Fibroblast of skin of left biceps (primary cell): ENCODE measurements around the gene EPHA6.

Experiments used
- DNase-seq, 2 experiments: peaks; one replicate each; pipeline ENCODE4 v3.0.0-alpha.2; 2013; ENCODE audit warnings: low read depth in 2 of 2

The EPHA6 gene

DNA sequence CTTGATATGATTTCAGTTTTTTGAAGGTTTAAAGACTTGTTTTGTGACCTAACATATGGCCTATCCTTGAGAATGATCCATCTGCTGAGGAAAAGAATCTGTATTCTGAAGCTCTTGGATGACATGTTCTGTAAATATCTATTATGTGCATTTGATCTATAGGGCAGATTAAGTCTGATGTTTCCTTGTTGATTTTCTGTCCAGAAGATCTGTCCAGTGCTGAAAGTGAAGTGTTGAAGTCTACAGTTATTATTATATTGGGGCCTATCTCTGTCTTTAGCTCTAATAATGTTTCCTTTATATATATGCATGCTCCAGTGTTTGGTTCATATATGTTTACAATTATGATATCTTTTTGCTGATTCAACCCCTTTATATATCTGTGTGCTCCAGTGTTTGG lies 362.8 kb downstream of the EPHA6 start:
- no peak for DNase-seq

DNA sequence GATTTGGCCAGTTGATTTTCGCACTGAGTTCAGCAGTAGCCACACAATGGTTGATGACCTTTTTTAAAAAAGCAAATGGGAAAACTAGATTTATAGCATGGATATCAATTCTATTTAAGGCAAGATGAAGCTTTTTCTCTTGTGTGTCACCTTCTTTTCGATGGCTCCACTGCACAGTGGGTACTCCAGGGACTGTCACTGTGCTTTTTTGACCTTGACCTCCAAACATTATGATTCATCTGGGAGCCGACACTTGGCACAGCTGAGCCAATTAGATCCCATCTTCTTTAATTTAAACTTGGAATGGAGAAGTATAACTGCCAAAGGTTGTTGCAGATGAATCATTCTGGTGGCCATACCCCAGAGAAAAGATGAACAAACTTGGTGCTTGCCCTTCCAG lies 367.3 kb downstream of the EPHA6 start:
- no peak for DNase-seq

DNA sequence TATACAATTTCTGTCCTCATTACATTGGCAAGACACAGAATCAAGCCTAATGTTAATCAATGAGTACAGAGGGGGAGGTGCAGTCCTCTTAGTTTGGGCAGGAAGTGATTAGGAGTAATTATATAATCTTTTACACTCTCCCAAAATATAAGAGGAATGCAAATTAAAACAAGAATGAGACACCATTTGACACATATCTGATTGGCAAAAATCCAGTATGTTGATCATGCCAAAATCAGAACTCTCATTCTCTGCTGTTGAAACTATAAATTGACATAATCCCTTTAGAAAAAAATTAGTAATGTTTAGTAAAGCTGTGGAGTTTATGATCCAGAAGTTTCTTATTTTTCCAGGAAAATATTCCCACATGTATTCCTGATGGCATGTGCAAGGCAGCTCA lies 373.4 kb downstream of the EPHA6 start:
- DNase-seq = no peak

DNA sequence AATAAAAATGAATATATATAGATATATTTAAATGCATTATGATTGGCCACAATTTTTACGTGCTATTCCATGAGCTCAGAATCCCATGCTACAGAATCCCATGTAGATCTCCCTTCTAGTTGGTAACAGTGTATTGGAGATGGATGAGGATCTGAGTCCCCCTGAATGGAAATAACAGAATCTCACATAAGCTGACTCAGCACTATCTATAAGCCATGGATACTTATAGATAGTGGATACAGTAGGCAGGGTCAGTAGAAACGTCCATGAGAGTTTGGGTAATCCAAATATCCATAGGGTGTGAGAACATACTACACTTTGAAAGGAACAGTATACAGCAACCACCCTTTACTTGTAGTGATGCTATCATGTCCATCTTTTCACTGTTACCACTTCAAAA lies 375.4 kb downstream of the EPHA6 start:
- no peak for DNase-seq

DNA sequence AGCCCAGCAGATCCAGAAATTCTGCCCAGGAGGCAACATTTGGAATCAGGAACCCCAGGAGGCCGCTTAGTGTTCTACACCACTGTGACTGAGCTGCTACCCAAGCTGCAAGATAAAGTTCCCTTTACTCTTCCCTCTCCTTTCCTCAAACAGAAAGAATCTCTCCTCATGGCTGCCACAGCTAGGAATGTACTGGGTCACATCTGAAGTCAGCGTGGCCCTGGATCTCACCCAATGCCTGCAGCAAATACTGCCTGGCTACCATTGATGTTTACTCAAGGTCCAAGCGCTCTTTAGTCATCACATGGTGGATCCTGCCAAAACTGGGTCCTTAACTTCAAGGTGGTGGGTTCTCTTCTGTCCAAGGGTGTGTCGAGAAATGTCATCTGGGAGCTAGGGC lies 382.7 kb downstream of the EPHA6 start:
- DNase-seq = no peak

DNA sequence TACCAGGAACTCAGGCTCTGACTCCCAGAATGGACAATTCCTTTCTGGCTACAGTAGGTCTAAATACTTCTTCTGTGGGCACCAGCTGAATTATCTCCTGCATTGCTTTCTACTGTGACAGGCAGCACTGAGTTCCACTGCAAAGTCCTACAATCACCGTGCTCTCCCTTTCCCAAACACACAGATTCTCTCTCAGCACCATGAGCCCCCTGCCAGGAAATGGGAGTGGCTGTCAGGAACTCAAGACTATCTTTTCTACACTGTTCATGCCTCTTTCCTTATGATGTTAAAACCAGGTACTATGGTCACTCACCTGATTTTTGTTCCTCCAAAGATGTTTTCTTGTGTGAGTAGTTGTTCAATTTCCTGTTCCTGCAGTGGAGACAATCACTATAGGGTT lies 383.4 kb downstream of the EPHA6 start:
- no peak for DNase-seq

DNA sequence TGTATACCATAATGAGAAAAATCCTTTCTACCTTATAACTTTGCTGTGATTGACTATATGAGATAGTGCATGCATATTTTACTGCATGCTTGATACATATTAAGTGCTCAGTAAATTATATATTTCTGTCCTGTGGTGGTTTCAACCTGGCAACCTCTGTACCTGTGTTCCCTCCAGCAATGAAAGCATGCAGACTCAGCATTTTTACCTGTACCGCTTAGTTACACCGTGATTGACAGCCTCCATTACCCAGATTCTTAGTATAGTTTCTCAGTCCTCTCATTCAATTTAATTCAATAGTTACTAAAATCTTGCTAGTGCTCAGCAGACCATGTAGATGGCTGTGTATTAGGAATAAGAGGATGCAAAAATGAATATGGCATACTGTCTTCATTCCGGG lies 386.0 kb downstream of the EPHA6 start:
- no peak for DNase-seq

DNA sequence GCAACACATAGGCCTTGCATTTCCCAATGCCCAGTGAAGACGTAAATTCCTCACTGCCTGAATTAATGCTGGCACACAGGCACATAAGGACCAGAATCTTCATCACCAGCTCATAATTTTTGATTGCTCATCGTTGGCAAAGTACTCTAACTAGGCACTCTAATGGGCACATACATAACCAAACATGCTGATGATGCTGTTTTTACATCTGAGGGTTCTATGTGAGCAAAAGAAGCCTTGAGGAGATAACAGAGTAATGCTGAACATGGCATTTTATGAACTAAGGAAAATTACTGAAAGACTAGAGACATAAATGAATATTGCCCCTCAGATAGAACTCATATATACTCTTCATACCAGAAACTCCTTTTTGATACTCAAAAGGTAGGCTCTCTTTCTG lies 387.4 kb downstream of the EPHA6 start:
- DNase-seq = no peak

DNA sequence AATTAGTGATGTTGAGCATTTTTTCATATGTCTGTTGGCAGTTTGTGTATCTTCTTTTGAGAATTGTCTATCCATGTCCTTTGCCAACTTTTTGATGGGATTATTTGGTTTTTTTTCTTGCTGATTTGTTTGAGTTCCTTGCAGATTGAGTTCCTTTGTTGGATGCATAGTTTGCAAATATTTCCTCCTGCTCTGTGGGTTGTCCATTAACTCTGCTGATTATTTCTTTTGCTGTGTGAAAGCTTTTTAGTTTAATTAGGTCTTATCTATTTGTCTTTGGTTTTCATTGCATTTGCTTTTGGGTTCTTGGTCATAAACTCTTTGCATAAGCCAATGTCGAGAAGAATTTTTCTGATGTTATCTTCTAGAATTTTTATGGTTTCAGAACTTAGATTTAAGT lies 414.6 kb downstream of the EPHA6 start:
- DNase-seq = no peak

DNA sequence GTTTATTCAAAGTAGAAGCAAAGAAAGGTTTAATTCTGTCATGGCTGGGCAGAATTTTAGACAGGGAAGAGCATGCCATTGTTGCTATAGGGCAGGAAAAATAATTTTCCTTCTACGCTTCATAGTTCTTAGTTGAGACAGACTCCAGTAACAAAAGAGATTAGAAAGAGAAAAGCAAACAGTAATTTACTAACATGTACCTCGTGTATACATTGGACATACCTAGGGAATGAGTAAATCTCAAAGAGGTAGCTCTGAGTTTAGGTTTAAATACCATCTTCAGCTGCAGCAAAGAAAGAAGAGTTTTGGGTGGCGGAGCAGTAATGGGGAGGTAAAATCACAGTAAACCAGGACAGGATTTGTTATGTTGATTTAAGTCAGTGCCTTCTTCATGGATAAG lies 416.1 kb downstream of the EPHA6 start:
- DNase-seq = no peak

DNA sequence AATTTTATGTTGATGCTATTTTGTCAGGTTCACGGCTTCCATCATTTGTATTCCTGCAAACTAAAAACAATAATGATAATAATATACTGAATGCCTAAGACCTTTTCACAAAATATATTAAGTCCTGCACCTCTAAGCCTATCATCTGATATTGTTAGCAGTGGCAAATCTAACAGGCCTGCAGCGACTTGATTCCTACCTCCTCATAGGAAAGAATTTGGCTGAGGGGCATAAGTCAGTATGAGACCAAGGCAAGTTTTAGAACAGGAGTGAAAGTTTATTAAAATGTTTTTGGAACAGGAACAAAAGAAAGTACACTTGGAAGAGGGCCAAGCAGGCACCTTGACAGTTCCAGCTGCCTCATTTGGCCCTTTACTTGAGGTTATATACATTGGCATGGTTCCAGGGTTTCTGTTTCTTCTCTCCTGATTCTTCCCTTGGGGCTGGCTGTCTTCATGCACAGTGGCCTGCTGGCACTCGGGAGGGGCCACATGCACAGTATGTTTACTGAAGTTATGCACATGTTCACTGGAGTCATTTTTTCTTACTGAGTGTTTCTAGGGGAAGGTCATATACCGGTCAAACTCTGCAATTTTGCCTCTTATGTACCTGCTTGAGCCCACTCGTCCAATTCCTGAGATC lies 418.1 kb downstream of the EPHA6 start:
- DNase-seq = no peak

DNA sequence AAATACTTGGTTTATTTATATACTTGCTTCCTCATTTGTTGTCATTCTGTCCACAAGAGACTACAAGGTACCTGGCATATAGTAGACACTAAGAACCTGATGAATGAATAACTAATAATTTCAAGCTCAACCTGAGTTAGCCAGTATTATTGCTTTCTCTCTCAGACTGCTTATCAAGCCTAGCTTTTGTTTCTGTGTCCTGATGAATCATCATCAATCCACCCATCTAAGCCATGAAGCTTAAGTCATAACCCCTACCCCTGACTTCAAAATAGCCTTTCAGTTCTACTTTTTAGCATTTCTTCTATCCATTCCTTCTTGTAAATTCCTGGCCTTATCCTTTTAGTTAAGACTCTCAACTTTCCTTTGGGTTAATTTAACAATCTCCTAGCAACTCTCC lies 420.8 kb downstream of the EPHA6 start:
- DNase-seq = no peak

DNA sequence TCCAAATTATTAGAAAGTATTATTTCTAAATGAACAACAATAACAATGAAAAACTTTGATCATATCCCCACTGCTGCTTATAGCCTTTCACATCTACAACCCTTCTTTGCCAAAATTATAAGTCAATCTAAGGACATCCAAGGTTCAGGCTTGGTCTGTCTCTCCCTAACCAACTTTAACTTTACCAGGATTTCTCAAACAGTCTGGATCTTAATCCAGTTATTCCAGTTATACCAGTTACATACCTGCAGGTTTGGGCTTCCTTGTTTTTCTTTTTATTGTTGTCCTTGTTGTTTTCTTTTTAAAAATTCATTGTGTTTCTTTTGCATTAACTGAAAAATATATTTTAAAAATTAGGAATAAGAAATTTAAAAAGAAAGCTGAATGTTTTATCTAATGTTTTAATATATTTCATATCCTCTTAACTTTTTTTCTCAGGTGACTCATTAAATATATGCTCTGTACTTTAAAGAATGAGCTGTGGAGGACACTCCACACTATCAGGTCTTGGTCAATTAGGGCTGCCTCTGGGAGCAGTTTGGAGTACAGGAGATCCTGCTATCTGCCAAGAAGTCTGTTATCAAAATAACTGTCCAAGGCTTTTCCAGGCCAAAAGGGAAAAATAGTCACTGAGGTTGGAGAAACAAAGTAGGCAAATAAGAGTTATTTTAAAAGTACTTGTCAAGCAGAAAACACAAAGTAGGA lies 421.4 kb downstream of the EPHA6 start:
- DNase-seq = no peak

DNA sequence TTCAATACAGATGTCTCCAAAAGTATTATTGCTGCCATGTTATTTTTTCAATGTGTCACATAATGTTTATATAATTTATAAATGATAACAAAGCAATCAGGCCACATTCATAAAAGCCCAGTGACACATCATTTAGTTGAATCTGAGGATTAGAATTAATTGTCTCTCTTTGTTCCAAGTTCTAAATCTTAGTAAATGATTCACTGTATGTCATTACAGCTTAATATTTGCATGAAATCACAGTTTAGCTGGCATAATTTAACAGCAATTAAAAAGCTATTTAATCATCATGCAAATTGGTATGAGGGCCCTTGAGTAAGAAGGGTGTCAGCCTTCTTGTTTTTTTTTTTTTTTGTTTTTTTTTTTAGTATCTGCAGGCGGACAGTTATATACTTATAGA lies 427.0 kb downstream of the EPHA6 start:
- no peak for DNase-seq

DNA sequence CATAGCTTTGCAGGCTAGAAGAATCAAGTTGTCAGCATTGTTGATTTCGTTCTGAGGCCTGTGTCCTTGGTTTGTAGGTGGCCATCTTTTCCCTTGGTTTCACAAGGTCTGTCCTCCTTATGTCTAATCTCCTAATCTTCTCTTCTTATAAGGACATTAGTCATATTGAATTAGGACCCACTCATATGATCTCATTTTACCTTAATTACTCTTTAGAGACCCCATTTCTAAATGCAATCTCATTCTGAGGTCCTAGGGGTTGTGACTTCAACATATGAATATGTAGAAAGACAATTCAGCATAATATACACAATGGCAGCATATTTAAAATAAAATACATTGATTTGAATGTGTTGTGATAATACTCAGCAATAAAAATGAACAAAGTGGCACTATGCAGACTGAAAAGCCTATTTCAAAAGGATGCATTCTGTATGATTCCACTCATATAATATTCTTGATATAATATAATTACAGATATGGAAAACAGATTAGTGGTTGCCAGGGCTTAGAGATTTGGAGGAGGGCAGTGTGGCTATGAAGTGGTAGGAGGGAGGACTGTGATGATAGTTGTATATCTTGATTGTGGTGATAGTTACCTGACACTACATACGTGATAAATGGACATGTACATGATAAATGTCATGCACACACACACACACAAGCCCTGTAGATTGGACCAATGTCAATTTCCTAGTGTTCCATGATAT lies 431.0 kb downstream of the EPHA6 start:
- DNase-seq = no peak

DNA sequence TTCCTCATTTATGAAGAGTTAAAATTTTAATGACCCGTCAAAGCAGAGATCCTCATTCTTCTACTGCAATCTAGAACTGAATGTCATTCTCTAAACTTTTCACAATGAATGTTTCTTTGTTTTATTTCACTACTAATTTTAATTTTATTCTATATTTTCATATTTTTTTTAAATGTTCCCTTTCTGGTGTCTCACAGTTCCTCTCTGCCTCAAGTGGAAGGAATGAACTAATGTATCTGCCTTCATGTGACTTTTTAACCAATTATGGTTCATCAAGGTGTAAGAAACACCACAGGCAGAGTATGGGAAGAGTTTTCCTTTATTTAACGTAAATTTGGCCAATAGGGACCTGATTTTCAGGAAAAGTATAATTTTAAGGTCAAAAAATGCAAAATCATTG lies 441.7 kb downstream of the EPHA6 start:
- DNase-seq = no peak

DNA sequence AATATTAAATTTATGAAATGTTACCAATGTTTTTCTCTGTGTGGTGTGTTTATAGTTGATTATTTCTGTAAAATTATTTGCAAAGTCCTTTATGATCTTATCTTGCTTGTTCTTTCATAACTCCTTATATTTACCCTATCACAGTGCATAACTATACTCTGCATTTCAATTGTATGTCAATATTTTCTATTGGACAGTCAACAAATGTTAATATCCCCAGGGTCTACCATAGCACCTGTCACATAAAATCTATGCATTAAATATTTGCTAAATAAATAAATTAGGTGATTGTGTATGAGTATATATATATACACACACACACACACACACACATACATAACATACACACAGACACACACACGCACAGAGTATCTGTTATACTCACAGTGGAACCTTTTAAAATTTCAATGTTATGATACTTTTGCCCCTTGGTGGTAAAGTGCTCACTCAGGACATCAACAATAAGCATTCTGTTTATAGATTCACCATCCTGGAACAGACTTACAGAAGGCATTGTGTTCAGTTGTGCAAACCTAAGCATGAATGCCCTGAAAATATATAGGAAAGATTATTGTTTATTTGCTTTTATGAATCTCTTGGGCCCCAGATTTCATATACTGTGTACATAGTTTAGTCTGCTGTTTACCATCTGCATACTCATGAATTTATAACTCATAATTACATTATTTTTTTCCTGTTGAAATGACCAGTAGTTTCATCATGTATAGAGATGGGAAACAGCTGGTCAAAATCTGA lies 443.7 kb downstream of the EPHA6 start:
- DNase-seq = no peak

DNA sequence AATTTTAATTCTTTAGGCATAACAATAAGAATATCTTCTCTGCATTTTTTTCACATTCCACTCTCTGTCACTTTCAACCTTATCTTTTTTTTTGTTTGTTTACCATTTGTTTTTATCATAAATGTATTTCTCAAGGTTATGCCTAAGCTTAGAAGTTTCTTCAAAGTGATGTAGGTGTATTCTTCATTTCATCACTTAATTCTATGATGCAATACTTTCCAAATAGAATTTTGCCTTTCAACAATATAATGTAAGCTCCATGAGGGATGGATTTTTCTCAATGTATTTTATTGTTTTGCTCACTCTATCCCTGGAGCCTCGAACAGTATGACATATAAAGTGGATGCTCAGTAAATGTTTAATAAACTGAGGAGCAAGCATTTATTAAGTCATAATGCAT lies 444.9 kb downstream of the EPHA6 start:
- no peak for DNase-seq

DNA sequence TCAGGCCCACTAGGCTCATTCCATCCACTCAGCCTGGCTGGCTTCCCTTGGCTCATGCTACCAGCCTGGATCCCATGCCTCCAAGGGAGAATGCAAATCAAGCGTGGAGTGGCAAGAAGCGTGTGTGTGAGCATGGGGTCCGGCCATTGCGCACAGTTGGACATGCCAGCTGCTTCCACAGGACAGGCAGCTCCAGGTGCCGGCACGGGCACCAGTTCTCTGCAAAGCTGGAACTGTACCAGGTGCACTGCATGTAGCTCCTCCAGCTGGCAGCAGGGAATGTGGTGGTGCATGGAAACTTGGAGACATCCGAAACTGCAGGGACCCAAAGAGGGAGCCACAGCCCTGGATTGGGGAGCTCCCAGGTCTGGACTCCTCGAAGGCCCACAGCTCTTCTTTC lies 449.8 kb downstream of the EPHA6 start:
- no peak for DNase-seq

DNA sequence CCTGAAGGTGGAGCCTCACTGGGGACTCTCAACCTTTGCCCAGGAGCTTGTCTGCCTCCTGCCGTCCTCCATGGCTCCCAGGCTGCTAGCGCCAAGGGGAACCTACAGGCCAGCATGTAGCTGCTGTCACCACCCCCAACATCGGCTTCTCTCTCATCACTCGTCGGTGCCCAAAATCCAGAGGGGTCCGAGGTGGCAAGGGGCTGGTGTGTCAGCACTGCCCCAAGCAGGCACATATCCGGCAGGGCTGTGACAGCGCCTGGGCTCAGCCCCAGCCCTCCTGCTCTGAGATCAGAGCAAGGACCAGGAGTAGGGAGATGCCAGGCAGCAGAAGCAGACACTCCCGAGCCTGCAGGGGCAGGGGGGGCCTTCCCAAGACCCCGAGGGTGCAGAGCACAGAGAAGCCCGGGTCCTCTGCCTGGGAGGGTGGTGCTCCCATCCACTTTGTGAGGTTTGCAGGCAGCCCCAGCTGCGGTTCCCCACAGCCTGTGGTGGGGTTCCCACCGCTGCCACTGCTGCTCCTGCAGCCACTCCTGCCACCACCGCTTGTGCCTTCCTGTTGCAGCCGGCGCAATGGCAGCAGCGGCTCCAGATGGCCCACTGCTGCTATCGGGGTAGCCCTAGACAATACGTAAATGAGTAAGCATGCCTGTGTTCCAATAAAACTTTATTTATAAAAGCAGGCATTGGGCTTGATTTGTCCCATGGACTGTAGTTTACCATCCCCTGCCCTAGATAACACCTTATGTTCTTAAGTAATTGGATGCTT lies 451.0 kb downstream of the EPHA6 start:
- no peak for DNase-seq

DNA sequence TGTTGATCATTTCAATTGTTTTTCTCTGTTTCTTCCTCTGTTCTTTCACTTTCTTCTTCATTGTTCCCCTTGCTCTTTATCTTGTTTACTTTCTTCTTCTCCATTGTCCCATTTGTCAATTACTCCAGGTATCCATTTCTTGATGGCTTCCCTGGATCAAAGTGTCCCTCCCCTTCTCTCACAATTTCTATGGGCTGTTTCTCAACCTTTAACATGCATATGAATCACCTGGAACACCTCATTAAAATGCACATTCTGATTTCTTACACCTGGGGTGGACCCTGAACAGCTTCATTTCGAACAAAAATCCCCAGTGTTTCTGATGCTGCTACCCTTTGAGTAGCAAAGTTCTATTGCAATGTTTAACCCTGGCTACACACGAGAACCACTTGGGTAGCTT lies 454.8 kb downstream of the EPHA6 start:
- DNase-seq = no peak
